ES-I3 (cell line): ENCODE results near the gene NUP62CL.
"Not testable (repeated sequence)": the region's sequence is repeated elsewhere in the genome, so short reads cannot be mapped to it uniquely, and the experiment has no call there.

Experiments
- H3K36me3 ChIP-seq: 2 replicates; pipeline ENCODE4 v1.6.1; 2013; ENCODE audit warnings: mild to moderate bottlenecking, low read length, control low read depth, moderate library complexity; ENCODE audit not compliant: insufficient read depth
- H3K4me1 ChIP-seq: 2 replicates; pipeline ENCODE4 v1.6.1; 2013; ENCODE audit warnings: mild to moderate bottlenecking, control low read depth, low read length; ENCODE audit not compliant: insufficient read depth
- H3K9ac ChIP-seq: 2 replicates; pipeline ENCODE4 v1.6.1; 2013; ENCODE audit warnings: low read depth, mild to moderate bottlenecking, low read length, moderate library complexity
- H3K9me3 ChIP-seq: 2 replicates; pipeline ENCODE4 v1.6.1; 2013; ENCODE audit warnings: mild to moderate bottlenecking, low read length, moderate library complexity; ENCODE audit not compliant: control insufficient read depth, insufficient read depth

The NUP62CL gene

GRCh38 chrX:107205770-107206696 lies at the start of gene NUP62CL, which contains the start of gene DNAAF6:
NUP62CL (minus strand) TSS chrX:107206433; CDS start chrX:107175146, 31,287 bp downstream.
DNAAF6 (plus strand) TSS chrX:107206611; CDS start chrX:107212876, 6,265 bp downstream.
- Histone ChIP-seq H3K36me3 (no peaks in the 10 kb centered on the region), H3K4me1 (peaks cover 8% of the 10 kb centered on the region), H3K9ac (peak within 1 kb of the TSS; percentile 92), H3K9me3 (no peaks in the 10 kb centered on the region)

GRCh38 chrX:107228486-107228819 lies 22.2 kb upstream of the NUP62CL start:
- Histone ChIP-seq H3K9ac (no peak overlapping the region), H3K4me1 (no peaks in the 10 kb centered on the region), H3K9me3 (no peaks in the 10 kb centered on the region), H3K36me3 (no peaks in the 10 kb centered on the region)

- Histone ChIP-seq H3K36me3 (no peaks in the 10 kb centered on the region), H3K9me3 (no peaks in the 10 kb centered on the region), H3K4me1 (no peaks in the 10 kb centered on the region)
Observed at GRCh38 chrX:107227780-107228485, 21.7 kb upstream of the NUP62CL start.

GRCh38 chrX:107226757-107227156 lies 20.5 kb upstream of the NUP62CL start:
- no peaks in the 10 kb centered on the region for H3K9me3 ChIP-seq

More at GRCh38 chrX:107227780-107228485, 21.7 kb upstream of the NUP62CL start:
- no peak overlapping the region for H3K9ac ChIP-seq

GRCh38 chrX:107213477-107213876 lies 7.2 kb upstream of the NUP62CL start:
- H3K9me3 ChIP-seq = no peaks in the 10 kb centered on the region
- no peak overlapping the region for H3K9ac ChIP-seq
- no peaks in the 10 kb centered on the region for H3K36me3 ChIP-seq
- peaks cover 8% of the 10 kb centered on the region for H3K4me1 ChIP-seq

More at GRCh38 chrX:107226757-107227156, 20.5 kb upstream of the NUP62CL start:
- Histone ChIP-seq H3K9ac (no peak overlapping the region), H3K36me3 (no peaks in the 10 kb centered on the region), H3K4me1 (no peaks in the 10 kb centered on the region)

GRCh38 chrX:107207943-107208342 lies 1.7 kb upstream of the NUP62CL start:
- no peaks in the 10 kb centered on the region for H3K9me3 ChIP-seq
- H3K36me3 ChIP-seq = no peaks in the 10 kb centered on the region
- no peak overlapping the region for H3K9ac ChIP-seq
- peaks cover 8% of the 10 kb centered on the region for H3K4me1 ChIP-seq

GRCh38 chrX:107207089-107207488 lies 856 bp upstream of the NUP62CL start:
- H3K36me3 ChIP-seq = no peaks in the 10 kb centered on the region
- no peaks in the 10 kb centered on the region for H3K9me3 ChIP-seq
- H3K4me1 ChIP-seq = peaks cover 8% of the 10 kb centered on the region
- H3K9ac ChIP-seq = no peak overlapping the region; the same call in 1 of the 2 replicates

- Histone ChIP-seq H3K9me3 (no peaks in the 10 kb centered on the region), H3K9ac (no peak overlapping the region; the same call in 1 of the 2 replicates), H3K36me3 (no peaks in the 10 kb centered on the region), H3K4me1 (peaks cover 8% of the 10 kb centered on the region)
Observed at GRCh38 chrX:107206697-107207065, 448 bp upstream of the NUP62CL start.

- Histone ChIP-seq H3K4me1 (no peaks in the 10 kb centered on the region), H3K9ac (no peak overlapping the region), H3K9me3 (no peaks in the 10 kb centered on the region), H3K36me3 (no peaks in the 10 kb centered on the region)
Observed at GRCh38 chrX:107204068-107204605, 2.1 kb downstream of the NUP62CL start.

GRCh38 chrX:107199491-107199890 lies 6.7 kb downstream of the NUP62CL start:
- Histone ChIP-seq H3K36me3 (no peaks in the 10 kb centered on the region), H3K9ac (no peak overlapping the region), H3K9me3 (no peaks in the 10 kb centered on the region), H3K4me1 (no peaks in the 10 kb centered on the region)

GRCh38 chrX:107198074-107198473 lies 8.2 kb downstream of the NUP62CL start:
- H3K4me1 ChIP-seq, H3K9me3 ChIP-seq, H3K36me3 ChIP-seq, H3K9ac ChIP-seq: not testable (repeated sequence)

GRCh38 chrX:107197319-107197718 lies 8.9 kb downstream of the NUP62CL start:
- H3K9ac ChIP-seq = no peak overlapping the region
- no peaks in the 10 kb centered on the region for H3K36me3 ChIP-seq
- H3K9me3 ChIP-seq = no peaks in the 10 kb centered on the region
- H3K4me1 ChIP-seq = no peaks in the 10 kb centered on the region

- Histone ChIP-seq H3K9me3 (no peaks in the 10 kb centered on the region), H3K4me1 (no peaks in the 10 kb centered on the region), H3K9ac (no peak overlapping the region), H3K36me3 (no peaks in the 10 kb centered on the region)
Observed at GRCh38 chrX:107171369-107172102, 34.7 kb downstream of the NUP62CL start.

- Histone ChIP-seq H3K9me3 (no peaks in the 10 kb centered on the region), H3K36me3 (no peaks in the 10 kb centered on the region), H3K4me1 (no peaks in the 10 kb centered on the region), H3K9ac (no peak overlapping the region)
Observed at GRCh38 chrX:107168712-107169111, 37.5 kb downstream of the NUP62CL start.
